Body of pancreas (tissue), 4 donors: Measurements from ENCODE around the gene RAD51B.

Experiments
- POLR2A ChIP-seq, 3 donors: fragments of 450-650 bp; IDR thresholded peaks; one replicate each; pipeline ENCODE4 v1.6.1; 2016; ENCODE audit warnings: antibody characterized with exemption in 3 of 3, mild to moderate bottlenecking in 2 of 3
- TF ChIP-seq, protein P1 (sequence below), 7 experiments: fragments of 450-650 bp in 4 of 7; fragments of 200-600 bp in 3 of 7; sonication (generic) in 3 of 7; IDR thresholded peaks; one replicate each; pipeline ENCODE4 v1.5.1; 2016 to 2019; ENCODE audit warnings: antibody characterized with exemption in 7 of 7

DNA sequence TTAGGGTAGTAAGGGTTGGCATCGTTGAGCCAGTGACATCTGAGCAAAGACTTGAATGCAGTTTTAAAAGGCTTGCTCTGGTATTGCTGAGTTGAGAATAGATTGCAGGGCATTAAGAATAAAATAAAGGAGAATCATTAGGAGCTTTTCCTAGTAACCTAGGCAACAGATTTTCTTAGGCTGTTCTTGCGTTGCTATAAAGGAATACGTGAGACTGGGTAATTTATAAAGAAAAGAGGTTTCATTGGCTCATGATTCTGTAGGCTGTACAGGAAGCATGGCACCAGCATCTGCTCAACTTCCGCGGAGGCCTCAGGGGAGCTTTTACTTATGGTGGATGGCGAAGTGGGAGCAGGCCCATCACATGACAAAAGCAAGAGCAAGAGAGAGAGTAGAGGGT lies 97.4 kb downstream of the RAD51B start:
- TF ChIP-seq, protein P1, sequence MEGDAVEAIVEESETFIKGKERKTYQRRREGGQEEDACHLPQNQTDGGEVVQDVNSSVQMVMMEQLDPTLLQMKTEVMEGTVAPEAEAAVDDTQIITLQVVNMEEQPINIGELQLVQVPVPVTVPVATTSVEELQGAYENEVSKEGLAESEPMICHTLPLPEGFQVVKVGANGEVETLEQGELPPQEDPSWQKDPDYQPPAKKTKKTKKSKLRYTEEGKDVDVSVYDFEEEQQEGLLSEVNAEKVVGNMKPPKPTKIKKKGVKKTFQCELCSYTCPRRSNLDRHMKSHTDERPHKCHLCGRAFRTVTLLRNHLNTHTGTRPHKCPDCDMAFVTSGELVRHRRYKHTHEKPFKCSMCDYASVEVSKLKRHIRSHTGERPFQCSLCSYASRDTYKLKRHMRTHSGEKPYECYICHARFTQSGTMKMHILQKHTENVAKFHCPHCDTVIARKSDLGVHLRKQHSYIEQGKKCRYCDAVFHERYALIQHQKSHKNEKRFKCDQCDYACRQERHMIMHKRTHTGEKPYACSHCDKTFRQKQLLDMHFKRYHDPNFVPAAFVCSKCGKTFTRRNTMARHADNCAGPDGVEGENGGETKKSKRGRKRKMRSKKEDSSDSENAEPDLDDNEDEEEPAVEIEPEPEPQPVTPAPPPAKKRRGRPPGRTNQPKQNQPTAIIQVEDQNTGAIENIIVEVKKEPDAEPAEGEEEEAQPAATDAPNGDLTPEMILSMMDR (IDR thresholded peaks at IDR 0.05), result no peak
- TF ChIP-seq POLR2A (IDR thresholded peaks at IDR 0.05), result no peak
